Coronary artery (tissue), 2 donors: ENCODE measurements around the gene PRM3.

Experiments
- DNase-seq: peaks from one replicate; pipeline ENCODE4 v3.0.0-alpha.2; 2017; ENCODE audit warnings: low spot score
- H3K27ac ChIP-seq, 2 donors: fragments of 200-600 bp; sonication (generic); one replicate each; pipeline ENCODE4 v1.5.1; 2016 to 2019
- H3K4me3 ChIP-seq: fragments of 200-600 bp; sonication (generic); 2 replicates; pipeline ENCODE4 v1.5.1; 2016; ENCODE audit warnings: mild to moderate bottlenecking, moderate library complexity
- TF ChIP-seq, protein P1 (sequence below): fragments of 200-600 bp; sonication (generic); IDR thresholded peaks from one replicate; pipeline ENCODE4 v1.5.1; 2019; ENCODE audit warnings: antibody characterized with exemption

PRM3 gene

DNA sequence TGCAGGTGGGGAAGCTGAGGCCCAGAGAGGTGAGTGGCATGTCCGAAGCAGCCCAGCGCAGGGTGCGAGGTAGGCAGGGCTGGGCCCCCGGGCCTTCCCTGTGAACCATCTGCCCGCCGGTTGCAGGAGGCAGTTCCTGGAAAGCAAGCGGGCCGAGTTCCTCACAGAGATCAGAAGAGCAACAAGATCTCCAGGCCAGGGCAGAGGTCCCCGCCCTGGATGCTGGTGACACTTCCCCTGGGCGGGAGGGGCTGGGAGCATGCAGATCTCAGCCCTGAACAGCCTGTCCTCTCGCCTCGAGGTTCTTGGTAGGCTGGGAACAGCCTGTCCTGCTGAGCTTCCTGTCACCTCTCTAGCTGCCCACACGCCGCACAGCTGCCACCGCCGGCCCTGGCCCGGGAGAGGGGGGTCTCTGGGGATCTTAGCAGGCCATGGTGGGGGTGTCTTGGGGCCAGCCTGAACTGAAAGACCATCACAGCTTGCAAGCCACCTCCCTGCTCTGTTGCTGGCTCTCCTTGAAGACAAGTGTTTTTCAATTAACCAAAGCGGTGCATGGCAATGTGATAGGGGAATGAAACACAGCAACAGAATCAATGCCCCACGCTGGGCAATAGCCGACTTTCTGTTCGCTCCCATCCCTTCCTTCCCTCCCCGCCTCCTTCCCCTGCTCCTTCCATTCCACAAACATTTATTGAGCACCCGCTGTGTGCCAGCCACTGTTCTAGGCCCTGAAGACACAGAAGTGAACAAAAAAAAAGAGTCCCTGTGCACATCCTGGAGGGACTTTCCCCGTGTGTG lies 49.1 kb downstream of the PRM3 start:
- DNase-seq, result no peak
- H3K27ac ChIP-seq, result peak overlapping the region; percentile 16 to 58
- H3K4me3 ChIP-seq, result no peak overlapping the region
- TF ChIP-seq, protein P1, sequence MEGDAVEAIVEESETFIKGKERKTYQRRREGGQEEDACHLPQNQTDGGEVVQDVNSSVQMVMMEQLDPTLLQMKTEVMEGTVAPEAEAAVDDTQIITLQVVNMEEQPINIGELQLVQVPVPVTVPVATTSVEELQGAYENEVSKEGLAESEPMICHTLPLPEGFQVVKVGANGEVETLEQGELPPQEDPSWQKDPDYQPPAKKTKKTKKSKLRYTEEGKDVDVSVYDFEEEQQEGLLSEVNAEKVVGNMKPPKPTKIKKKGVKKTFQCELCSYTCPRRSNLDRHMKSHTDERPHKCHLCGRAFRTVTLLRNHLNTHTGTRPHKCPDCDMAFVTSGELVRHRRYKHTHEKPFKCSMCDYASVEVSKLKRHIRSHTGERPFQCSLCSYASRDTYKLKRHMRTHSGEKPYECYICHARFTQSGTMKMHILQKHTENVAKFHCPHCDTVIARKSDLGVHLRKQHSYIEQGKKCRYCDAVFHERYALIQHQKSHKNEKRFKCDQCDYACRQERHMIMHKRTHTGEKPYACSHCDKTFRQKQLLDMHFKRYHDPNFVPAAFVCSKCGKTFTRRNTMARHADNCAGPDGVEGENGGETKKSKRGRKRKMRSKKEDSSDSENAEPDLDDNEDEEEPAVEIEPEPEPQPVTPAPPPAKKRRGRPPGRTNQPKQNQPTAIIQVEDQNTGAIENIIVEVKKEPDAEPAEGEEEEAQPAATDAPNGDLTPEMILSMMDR, result no peak
